ENCODE results near the gene SMIM33.
A peak's percentile ranks its signal among the peaks of the same experiment; 100 is the strongest.
"Not testable (repeated sequence)": the region's sequence is repeated elsewhere in the genome, so short reads cannot be mapped to it uniquely, and the experiment has no call there.

The SMIM33 gene

GRCh38 chr5:139470821-139471300 is at the start of gene SMIM33:
SMIM33 (plus strand) TSS chr5:139471004; CDS start chr5:139471122, 118 bp downstream.
- no peak for DNase-seq

DNA sequence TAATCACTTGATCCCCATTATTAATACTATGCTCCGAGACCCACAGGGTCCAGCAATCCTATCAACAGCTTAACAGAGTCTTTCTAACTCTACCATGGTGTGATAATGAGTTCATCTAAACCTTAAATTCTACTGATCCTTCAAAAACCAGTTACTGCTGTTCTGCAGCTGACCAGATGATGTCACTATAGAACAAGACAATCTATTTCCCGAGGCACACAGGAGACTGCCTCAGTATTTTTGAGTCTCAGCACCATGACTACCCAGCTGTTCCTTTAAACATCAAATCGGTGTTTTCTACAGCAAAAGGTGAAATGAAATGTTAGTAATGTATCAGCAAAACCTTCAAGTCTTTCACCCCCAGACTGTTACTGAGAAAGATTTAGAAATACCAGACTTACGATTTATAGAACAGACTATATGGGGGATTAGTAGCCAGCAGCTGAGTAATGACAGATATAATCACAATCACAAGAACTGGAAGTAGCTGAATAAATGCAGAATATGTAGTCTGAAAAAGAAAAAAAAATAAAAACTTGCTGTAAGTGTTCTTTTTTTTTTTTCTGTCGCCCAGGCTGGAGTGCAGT is 48.4 kb upstream of the SMIM33 start:
- DNase-seq, result peak; percentile 18 to 74

DNA sequence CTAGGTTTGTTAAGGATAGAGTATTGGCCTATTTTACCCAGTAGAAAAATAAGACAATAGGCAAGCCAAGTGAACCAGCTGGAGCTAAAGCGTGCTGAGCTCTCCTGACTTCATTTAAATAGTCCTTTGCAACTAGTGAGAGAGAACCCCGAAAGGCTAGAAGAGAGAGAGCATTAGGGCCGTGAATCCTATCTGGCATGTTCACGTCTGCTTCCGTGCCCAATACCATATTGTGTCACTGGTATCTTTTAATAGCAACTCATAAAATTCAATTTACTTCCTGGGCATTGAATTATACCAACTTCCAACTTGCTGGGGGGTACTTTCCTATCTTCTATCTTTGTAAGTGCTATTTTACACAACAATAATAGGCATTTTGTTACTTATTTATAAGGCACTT is 45.3 kb upstream of the SMIM33 start:
- DNase-seq, result no peak

GRCh38 chr5:139426203-139426885 is 44.5 kb upstream of the SMIM33 start:
- DNase-seq, result no peak

DNA sequence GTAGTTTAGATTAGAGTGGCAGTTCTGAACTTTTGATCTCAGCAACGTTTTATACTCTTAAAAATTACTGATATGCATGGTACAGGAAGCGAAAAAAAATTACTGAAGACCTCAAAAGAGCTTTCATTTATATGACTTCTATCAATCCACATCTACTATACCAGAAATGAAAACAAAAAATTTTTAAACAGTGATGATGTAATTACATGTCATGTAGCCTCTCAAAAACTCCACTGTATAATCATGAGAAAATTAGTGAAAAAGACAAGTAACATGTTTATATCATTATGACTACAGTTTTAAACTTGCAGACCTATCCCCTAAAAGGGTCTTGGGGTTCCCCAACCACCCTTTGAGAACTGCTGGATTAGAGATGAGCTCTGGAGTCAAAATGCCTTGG is 40.8 kb upstream of the SMIM33 start:
- no peak for DNase-seq

DNA sequence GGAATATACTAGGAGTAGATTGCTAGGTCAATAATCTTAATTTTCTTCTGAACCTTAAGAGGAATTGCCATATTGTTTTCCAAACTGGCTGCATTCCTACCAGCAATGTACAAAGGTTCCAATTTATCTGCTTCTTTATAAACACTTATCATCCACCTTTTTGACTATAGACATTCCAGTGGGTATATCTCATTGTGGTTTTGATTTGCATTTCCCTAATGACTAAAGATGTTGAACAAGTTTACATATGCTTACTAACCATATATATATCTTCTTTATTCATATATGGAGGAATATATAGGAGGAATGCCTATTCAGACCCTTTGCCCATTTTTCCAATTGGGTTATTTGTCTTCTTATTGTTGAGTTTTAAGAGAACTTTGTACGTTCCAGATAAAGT is 39.1 kb upstream of the SMIM33 start:
- no peak for DNase-seq

DNA sequence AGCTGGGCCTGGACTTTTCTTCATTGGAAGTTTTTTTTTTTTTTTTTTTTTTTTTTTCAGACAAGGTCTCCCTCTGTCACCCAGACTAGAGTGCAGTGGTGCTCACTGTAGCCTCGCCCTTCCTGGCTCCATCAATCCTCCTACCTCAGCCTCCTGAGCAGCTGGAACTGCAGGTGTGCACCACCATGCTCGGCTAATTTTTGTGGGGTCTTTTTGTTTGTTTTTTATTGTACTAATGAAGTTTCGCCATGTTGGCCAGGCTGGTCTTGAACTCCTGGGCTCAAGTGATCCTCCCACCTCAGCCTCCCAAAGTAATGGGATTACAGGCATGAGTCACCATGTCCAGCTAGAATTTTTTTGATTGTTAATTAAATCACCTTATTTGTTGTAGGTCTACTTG is 35.1 kb upstream of the SMIM33 start:
- DNase-seq, result no peak

- no peak for DNase-seq
Measured at GRCh38 chr5:139438707-139439012, 32.1 kb upstream of the SMIM33 start.

- peak; percentile 92 to 93 for DNase-seq
Measured at GRCh38 chr5:139439013-139439903, 31.5 kb upstream of the SMIM33 start, which contains the start of gene DNAJC18. DNAJC18 (minus strand) TSS chr5:139439525; CDS start chr5:139439445, 80 bp downstream.

DNA sequence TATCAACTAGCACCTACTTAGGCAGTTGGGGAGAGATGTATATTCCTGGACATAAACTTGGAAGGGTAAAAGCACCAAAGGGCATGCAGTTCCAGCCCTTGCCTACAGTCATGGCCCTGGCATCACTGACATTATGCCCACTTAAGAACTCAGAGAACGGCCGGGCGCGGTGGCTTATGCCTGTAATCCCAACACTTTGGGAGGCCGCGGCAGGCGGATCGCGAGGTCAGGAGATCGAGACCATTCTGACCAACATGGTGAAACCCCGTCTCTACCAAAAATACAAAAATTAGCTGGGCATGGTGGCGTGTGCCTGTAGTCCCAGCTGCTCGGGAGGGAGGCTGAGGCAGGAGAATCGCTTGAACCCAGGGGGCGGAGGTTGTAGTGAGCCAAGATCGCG is 30.4 kb upstream of the SMIM33 start:
- DNase-seq, result not testable (repeated sequence)

DNA sequence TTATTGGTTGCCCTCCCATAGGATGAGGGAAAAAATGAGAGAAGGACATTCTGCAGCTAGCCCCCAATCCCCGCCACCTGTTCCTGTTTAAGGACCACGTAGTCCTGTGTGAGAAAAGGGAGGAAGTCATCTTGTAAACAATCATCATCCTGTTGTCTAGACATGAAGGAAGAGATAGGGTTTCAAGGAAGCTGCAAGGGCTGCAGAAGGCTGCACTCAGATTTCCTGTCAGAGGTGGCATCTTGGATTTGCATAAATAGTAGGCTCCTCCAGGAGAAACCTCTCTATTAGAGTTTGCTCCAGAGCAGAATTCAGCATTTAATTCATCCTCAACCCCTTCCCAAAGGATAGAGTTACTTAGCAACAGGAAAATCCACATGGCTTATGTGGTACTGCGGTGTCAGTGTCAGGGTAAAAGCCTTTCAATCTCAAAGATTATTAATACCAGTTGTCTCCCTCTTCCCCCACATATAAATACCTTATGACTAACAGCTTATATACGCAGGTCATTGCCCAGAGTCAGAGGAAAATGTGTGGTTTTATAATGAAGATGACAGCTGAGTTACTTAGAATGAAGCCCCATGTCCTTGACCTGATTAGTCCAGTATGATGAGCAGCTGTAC is 26.9 kb upstream of the SMIM33 start:
- DNase-seq, result no peak

GRCh38 chr5:139445325-139446170 is 25.3 kb upstream of the SMIM33 start:
- DNase-seq, result no peak

- DNase-seq, result no peak
Measured at GRCh38 chr5:139446956-139447779, 23.6 kb upstream of the SMIM33 start.

GRCh38 chr5:139451176-139451575 is 19.6 kb upstream of the SMIM33 start:
- DNase-seq, result no peak

DNA sequence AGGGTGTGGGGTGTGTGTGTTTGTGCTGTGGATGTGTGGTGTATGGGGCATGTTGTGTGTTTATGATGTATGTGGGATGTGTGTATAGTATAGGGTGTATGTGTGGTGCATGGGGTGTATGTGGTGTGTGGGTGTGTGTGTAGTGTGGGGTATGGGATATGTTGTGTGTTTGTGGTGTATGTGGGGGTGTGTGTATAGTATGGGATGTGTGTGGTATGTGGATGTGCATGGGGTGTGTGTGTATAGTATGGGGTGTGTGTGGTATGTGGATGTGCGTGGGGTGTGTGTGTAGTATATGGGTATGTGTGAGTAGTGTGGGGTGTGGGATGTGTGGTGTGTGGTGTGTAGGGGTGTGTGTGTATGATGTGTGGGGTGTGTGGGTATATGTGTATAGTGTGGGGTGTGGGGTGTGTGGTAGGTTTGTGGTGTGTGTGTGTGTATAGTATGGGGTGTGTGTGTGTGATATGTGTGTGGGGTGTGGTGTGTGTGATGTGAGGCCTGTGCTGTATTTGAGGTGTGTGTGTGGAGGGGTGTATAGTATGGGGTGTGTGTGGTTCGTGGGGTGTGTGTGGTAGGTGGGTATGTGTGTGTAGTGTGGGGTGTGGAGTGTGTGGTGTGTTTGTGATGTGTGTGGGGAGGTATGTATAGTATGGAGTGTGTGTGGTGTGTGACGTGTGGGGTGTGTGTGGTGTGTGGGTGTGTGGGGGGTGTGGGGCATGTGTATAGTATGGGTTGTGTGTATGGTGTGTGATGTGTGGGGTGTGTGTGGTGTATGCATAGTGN is 18.7 kb upstream of the SMIM33 start:
- DNase-seq, result no peak

GRCh38 chr5:139453683-139454567 is 16.9 kb upstream of the SMIM33 start:
- no peak for DNase-seq

DNA sequence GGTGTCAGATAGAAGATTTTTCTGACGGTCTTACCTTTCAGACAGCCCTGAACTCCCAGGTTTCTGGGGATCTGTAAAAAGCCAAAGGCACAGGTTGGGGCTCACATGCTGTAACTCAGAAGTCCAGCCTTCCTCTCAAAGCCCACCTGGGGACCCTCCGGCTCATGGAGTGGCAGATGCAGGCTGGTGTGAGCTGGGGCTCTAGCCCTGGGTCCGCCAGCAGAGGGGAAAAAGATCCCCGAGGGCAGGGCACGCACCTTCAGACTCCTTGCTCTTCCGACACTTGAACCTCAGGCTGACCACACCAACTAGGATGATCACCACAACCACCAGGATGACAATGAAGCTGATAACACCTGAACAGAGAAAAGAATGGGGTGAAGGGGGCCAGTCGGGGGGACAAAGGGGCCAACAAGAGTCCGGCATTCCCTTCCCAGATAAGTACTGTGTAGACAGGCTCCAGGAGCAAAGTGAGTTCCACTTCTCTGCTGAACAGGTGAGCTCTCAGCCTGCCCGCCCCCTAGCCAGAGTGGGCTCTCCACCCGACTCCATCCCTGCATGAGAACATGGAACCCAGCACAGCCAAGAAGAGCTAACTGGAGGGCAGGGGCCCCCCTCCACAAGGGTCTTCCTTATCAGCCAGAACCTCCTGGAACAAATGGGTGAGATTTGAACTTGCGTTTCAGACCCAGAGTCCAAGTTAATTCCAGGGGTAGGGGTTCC is 16.1 kb upstream of the SMIM33 start:
- no peak for DNase-seq

DNA sequence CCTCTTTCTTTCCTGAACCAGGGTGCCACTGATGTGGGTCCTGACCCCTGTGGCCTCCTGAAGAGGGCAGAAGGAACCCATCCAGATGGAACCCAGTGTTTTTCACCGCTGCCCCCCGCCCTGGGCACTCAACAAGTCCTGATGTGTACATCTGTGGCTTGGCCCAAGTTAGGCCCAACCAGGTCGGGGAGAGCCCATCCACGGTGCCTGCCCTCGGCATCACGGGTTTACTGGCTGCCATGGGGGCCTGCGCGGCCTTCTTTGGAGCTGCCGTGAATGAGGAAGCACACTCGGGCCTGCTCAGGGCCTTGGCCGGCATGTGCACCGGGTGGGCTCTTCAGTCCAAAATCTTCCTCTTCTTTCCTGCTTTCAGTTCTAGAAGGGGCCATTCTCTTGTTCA is 14.0 kb upstream of the SMIM33 start:
- DNase-seq, result no peak

DNA sequence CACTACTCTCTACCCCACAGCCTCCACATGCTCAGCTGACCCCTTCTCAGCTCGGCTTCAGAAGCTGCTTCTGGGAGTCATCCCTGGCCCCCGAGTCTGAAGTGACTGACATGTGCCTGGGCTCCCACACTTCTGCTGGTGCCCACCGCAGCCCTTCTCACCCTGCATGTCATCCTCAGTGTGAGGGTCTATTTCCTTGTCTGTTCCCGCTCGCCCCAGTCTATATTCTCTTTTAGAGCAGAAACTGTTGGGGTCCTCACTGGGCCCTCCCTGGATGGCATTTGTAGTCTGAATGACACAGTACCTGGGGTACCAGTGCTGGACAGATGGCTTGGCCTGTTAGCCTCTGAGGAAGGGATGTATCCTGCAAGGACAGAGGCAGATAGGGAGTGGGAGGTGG is 13.6 kb upstream of the SMIM33 start:
- DNase-seq, result no peak
